HepG2 (cell line): ENCODE data around the gene HMBS. TPM values are rescaled to one million over a fixed set of nuclear protein-coding genes. Genes with fewer than 3 reads are reported as not detected.

Experiments used
- PAXIP1 ChIP-seq: sonication (generic); formaldehyde crosslinking; conservative IDR thresholded peaks from 2 replicates; pipeline ENCODE4 v1.4.0; 2020; ENCODE audit warnings: mild to moderate bottlenecking, missing genetic modification reagents, moderate library complexity
- ZBTB40 ChIP-seq, 2 experiments: fragments of 450-650 bp in 1 of 2; sonication (generic) in 1 of 2; formaldehyde crosslinking in 1 of 2; IDR thresholded peaks; 2 replicates each; pipeline versions ENCODE4 v1.6.1 to v1.8.0; 2016 to 2022; ENCODE audit warnings: antibody characterized with exemption in 1 of 2, mild to moderate bottlenecking in 1 of 2, missing genetic modification reagents in 1 of 2
- ZNF180 ChIP-seq: sonication (generic); formaldehyde crosslinking; IDR thresholded peaks from 2 replicates; pipeline ENCODE4 v1.4.0; 2020; ENCODE audit warnings: low read depth, missing genetic modification reagents, borderline replicate concordance
- polyA plus RNA-seq, 8 experiments: library from polyadenylated mRNA; depleted of rRNA in 3 of 8; stranded (reverse) in 7 of 8; unstranded in 1 of 8; fragments of >200 nt; fragmentation: Illumina TruSeq in 4 of 8; extraction: Trizol in 4 of 8; gene quantifications; 2 replicates each; pipeline versions ENCODE4 v1.2.1 to v1.2.3, GENCODE V29; 2011 to 2016; ENCODE audit warnings: low read depth in 4 of 8, missing spikeins in 1 of 8, mixed read lengths in 1 of 8; ENCODE audit not compliant: insufficient read depth in 1 of 8
- total RNA-seq, 5 experiments: library from RNA; depleted of rRNA; stranded (reverse); fragments of >200 nt; fragmentation: Illumina TruSeq; extraction: Trizol; gene quantifications; 2 replicates each; pipeline ENCODE4 v1.2.3, GENCODE V29; 2016; ENCODE audit warnings: low read depth in 1 of 5
- TF ChIP-seq, protein P1 (sequence below): sonication (generic); formaldehyde crosslinking; IDR thresholded peaks from 2 replicates; pipeline ENCODE4 v1.9.0; 2021; ENCODE audit warnings: missing genetic modification reagents, borderline replicate concordance
- TF ChIP-seq, protein P2 (sequence below): sonication (generic); formaldehyde crosslinking; IDR thresholded peaks from 2 replicates; pipeline ENCODE4 v1.5.1; 2020; ENCODE audit warnings: missing genetic modification reagents, mild to moderate bottlenecking, borderline replicate concordance

HMBS gene
- total and polyA plus RNA-seq, 2 of the 13 experiments (the other 11 are each of a cell fraction or from before 2014, with no cell fraction given): 9.4 to 46.9 TPM

DNA sequence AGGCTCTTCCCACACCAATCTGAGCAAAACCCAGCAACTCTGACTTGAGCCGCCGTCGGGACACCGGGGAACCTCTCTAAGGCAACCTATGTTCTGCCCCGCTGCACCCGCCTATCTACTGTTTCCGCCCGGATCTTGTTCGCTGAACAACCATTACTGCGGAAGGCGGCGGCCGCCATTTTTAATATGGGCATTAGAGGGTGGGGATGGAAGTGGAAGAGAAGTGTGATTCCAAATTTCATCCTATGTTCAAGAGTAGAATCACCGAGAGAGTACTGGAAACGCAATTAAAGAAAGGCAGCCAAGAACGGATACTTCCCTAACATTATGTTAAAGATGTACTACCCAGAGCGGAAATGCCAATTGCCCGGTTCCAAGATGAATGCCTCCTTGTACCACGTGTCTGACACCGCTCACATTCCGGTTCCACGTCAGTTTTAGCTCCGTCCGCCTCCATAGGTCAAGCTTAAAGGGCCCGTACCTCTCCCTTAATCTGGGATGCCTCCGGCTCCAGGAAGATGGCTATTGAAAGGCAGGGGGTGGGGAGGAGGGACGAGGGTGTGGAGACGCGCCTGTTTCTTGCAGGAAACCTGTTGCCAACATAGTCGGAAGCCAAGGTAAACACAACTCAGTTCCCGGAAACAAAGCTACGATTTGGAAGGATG lies 17.2 kb downstream of the HMBS start, which contains the start of gene DPAGT1 (continued):
- TF ChIP-seq ZBTB40 (IDR thresholded peaks at IDR 0.05) (peak; percentile 48), ZBTB40 (CRISPR knock-in tag; IDR thresholded peaks at IDR 0.05) (no peak), PAXIP1 (CRISPR knock-in tag) (no peak), ZNF180 (no peak)
- TF ChIP-seq, protein P1, sequence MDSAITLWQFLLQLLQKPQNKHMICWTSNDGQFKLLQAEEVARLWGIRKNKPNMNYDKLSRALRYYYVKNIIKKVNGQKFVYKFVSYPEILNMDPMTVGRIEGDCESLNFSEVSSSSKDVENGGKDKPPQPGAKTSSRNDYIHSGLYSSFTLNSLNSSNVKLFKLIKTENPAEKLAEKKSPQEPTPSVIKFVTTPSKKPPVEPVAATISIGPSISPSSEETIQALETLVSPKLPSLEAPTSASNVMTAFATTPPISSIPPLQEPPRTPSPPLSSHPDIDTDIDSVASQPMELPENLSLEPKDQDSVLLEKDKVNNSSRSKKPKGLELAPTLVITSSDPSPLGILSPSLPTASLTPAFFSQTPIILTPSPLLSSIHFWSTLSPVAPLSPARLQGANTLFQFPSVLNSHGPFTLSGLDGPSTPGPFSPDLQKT: no peak
- TF ChIP-seq, protein P2, sequence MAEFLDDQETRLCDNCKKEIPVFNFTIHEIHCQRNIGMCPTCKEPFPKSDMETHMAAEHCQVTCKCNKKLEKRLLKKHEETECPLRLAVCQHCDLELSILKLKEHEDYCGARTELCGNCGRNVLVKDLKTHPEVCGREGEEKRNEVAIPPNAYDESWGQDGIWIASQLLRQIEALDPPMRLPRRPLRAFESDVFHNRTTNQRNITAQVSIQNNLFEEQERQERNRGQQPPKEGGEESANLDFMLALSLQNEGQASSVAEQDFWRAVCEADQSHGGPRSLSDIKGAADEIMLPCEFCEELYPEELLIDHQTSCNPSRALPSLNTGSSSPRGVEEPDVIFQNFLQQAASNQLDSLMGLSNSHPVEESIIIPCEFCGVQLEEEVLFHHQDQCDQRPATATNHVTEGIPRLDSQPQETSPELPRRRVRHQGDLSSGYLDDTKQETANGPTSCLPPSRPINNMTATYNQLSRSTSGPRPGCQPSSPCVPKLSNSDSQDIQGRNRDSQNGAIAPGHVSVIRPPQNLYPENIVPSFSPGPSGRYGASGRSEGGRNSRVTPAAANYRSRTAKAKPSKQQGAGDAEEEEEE (CRISPR knock-in tag): no peak
